ENCODE data around the gene SLC39A7.
A peak's percentile ranks its signal among the peaks of the same experiment; 100 is the strongest.
"Not testable (repeated sequence)": the region's sequence is repeated elsewhere in the genome, so short reads cannot be mapped to it uniquely, and the experiment has no call there.

Gene SLC39A7

DNA sequence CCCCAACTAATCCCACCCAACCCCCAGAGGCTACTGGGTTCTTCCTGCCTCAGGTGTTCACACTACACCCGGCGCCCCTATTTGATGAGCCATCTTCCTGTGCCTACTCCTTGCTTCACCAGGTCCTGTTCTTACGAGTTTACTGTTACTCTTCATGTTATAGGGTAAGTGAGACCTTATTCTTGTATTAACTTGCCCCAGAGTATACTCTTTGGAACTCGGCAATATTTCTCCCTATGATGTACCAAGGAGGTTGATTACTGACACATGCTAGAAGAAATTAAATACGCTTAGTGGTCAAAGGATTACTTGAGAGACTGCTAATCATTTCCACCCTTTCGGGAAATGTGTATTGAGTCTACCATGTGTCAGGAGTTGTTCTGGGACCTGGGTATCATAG, 16.6 kb downstream of the SLC39A7 start:
- DNase-seq (ENCODE audit: extremely low spot score, insufficient read length, low read depth) (no peak), FAIRE-seq (no peak)

DNA sequence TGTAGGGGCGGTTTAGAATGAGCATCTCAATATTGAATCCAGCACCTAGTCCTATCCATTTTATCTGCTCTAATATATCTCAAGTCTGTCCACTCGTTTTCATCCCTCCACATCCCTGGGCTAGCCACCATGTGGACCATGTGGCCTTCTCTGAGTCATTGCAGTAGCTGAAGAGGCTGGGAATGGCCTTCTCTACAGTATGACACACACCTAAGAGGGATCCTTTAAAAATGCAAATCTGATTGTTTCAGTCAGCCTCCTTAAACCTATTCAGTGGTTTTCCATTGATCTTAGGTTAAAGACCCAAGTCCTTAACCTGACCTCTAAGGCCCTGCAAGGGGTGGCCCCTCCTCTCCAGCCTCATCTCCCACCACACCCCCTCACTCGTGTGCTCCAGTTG, 17.0 kb downstream of the SLC39A7 start:
- DNase-seq (ENCODE audit: extremely low spot score, insufficient read length, low read depth) (no peak), FAIRE-seq (no peak)

- not testable (repeated sequence) for FAIRE-seq; DNase-seq (ENCODE audit: extremely low spot score, insufficient read length, low read depth)
Measured at GRCh38 chr6:33226503-33227120, 25.9 kb downstream of the SLC39A7 start.

- FAIRE-seq, result no peak
Measured at GRCh38 chr6:33235221-33235634, 34.6 kb downstream of the SLC39A7 start.

DNA sequence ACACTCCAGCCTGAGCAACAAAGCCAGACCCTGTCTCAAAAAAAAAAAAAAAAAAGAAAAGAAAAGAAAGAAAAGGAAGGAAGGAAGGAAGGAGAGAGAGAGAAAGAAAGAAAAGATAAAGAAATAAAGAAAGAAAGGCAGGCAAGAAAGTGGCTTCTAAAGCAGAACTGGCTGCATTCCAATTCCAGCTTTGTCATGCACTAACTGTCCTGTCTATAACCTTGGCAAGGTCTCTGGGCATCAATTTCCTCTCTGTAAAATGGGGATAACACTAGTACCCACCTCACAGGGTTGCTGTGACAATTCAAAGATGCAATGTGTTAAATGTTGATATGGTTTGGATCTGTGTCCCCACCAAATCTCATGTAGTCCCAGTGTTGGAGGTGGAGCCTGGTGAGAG, 35.7 kb downstream of the SLC39A7 start:
- no peak for DNase-seq (ENCODE audit: extremely low spot score, insufficient read length, low read depth)
- FAIRE-seq, result no peak

More at GRCh38 chr6:33235221-33235634, 34.6 kb downstream of the SLC39A7 start:
- DNase-seq (ENCODE audit: extremely low spot score, insufficient read length, low read depth), result no peak

DNA sequence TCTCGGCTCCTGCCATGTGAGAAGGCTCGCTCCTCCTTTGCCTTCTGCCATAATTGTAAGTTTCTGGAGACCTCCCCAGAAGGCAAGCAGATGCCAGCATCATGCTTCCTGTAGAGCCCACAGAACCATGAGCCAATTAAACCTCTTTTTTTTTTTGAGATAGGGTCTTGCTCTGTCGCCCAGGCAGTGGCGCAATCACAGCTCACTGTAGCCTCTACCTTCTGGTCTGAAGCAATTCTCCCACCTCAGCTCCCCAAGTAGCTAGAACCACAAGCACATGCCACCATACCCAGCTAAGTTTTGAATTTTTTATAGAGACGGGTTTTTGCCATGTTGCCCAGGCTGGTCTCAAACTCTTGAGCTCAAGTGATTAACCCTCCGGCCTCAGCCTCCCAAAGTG, 36.2 kb downstream of the SLC39A7 start:
- FAIRE-seq (no peak), DNase-seq (ENCODE audit: extremely low spot score, insufficient read length, low read depth) (no peak)

GRCh38 chr6:33237741-33238140, 37.1 kb downstream of the SLC39A7 start:
- no peak for DNase-seq (ENCODE audit: extremely low spot score, insufficient read length, low read depth)
- no peak for FAIRE-seq

- FAIRE-seq (no peak), DNase-seq (ENCODE audit: extremely low spot score, insufficient read length, low read depth) (no peak)
Measured at GRCh38 chr6:33241968-33242367, 41.3 kb downstream of the SLC39A7 start.

GRCh38 chr6:33243476-33243875, 42.8 kb downstream of the SLC39A7 start:
- FAIRE-seq, result no peak

DNA sequence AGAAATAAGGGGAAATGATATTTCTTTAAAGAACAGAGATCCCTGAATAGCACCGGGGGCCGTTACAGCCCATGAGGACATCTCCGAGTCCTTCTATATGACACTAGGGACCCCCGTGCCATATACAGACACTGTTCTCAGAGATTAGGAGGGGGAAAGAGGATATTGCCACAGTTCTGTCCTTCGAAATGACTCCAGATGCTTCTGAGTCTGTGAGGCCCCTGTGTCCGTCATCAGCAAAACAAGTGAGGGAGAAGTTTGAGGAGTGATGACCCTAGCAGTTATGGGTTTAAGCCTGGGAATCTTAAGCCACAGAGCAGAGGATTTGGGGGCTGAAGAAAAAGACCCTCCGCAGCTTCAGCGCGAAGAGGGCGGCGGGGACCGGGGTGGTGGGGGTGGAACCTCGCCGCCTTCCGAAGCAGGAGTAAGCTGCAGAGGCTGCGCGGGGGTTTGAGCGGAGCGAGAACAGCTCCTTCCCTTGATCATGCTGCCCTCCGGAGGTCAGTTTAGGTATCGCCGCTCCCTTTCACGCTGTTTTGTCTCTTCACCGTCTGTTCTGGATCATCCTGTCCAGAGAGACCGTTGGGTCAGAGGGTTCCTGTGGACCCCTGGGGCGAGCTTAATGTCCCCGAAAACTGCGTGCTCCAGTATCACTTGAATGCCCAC, 47.4 kb downstream of the SLC39A7 start:
- FAIRE-seq (peak; percentile 93), DNase-seq (ENCODE audit: extremely low spot score, insufficient read length, low read depth) (peak; percentile 58)

More at GRCh38 chr6:33243476-33243875, 42.8 kb downstream of the SLC39A7 start:
- DNase-seq (ENCODE audit: extremely low spot score, insufficient read length, low read depth), result no peak

GRCh38 chr6:33248643-33248931, 47.9 kb downstream of the SLC39A7 start:
- DNase-seq (ENCODE audit: extremely low spot score, insufficient read length, low read depth) (no peak), FAIRE-seq (no peak)

DNA sequence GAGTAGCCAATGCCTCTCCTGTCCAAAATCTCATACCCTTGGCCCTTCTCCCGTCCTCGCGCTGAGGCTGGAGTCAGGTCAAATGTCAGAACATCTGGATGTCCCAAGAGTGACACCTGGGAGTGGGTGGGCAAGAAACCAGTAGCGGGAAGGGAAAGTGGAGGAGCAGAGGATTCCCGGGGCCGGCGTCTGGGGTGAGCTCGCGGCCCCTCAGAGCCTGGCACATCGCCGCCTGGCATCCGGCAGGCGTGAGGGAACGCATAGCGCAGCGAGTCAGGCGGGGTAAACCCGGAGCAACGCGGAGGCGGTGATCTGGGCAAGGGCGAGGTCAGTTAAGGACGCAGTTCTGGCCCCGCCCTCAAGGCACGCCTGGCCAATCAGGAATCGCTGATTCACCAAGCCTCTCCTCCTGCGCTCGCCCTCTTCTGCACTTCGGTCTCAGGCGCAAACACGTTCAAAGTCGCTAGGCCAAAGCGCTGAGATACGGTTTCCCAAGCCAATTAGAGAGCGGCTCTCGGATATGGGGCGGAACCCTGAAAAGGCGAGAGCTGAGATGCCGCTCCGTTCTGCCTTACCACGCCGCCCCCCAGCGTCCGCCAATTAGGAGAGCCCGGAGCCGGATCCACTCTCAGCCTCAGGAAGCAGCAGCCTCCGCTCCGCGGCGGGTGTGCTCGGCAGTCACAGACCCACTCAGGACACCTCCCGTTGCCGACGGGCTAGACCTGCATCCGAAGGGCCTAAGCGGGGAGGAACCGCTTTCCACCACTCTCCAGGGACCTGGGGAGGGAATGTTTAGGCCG, 48.5 kb downstream of the SLC39A7 start:
- FAIRE-seq, result peak; percentile 100
- peak; percentile 87 for DNase-seq (ENCODE audit: extremely low spot score, insufficient read length, low read depth)

DNA sequence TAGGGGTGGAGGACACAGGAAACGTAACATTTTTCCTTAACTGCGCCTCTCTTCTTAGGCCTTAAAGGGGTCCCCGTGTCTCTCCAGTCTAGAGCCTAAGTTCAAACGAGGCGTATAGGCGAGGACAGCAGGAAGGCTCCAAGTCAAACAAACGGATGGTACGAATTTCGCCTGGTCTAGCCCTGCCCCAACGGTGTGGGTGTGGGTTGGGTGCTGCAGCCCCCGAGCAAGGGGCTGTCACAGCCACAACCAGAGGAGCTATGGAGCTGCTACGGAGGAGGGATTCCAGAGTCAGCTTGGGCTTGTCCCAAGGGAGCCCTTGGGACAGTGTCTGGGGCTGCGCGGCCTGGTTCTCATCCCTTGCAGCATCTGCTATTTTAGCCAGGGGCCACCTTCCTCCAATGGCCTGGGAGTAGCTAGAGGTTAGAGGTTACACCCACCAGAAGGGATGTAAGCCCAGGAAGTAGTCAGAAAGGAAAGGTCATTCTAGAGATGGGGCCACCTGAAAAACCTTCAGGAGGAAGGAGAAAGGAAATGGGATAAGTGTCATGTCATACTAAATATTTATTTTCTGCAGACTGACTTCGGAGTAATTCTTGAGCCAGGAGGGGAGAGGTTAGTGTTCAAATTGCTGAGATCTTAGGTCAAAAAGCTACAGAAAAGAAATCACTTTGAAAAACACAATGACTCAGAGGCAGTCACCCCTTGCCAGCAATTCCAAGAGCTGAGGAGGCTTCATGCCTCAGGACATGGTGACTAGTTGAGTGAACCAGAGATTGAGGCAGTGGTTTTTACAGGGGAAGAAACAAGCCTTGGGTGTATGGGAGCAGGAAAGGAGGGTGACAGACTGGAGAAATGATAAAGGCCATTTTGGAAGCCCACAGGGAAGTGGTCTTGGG, 49.3 kb downstream of the SLC39A7 start:
- DNase-seq (ENCODE audit: extremely low spot score, insufficient read length, low read depth), result no peak
- FAIRE-seq, result no peak

GRCh38 chr6:33250731-33251130, 50.1 kb downstream of the SLC39A7 start:
- no peak for DNase-seq (ENCODE audit: extremely low spot score, insufficient read length, low read depth)
- FAIRE-seq, result no peak

GRCh38 chr6:33251395-33252012, 50.8 kb downstream of the SLC39A7 start:
- DNase-seq (ENCODE audit: extremely low spot score, insufficient read length, low read depth) (no peak), FAIRE-seq (no peak)

DNA sequence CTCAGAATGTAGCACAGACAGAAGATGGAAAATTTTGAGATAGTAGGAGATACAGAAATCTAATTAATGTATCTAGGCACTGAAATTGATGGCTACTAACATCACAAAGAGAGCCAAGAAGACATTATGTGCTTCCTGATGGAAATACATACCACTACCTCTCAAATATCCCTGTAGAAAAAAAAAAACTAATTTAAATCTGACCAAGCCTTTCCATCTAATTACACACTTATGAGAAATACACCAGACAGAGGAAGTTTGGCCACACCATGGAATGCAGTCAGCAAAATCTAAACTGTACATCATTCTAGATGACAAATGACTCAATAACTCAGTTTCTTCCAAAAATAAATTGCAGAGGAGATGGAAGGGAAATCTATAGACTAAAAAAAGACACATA, 52.1 kb downstream of the SLC39A7 start:
- DNase-seq (ENCODE audit: extremely low spot score, insufficient read length, low read depth) (no peak), FAIRE-seq (no peak)
